GM21360 (cell line): ENCODE measurements around the gene OCRL.

Source experiments
- ATAC-seq: cut with Tn5 transposase; IDR thresholded peaks from one replicate; pipeline ENCODE4 v1.9.1; 2021; ENCODE audit warnings: mild to moderate bottlenecking, moderate library complexity; ENCODE audit not compliant: unreplicated experiment

OCRL gene

DNA sequence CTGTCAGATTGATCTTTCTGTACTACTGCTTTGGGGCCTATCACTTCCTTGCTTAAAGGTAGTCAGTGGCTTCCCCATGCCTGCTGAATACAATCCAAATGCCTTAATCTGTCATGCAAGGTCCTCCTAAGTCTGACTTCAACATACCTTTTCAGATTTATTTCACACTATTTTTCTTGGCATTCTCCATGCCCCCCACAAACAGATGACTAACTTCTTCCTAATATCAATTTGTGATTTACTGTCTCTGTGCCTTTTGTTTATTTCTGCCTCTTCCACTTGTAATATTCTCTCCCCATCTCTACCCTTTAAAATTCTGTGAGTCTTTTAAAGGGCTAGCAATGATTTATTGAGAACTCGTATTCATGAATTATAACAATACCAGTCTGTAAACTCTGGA lies 41.8 kb downstream of the OCRL start:
- ATAC-seq: no peak

DNA sequence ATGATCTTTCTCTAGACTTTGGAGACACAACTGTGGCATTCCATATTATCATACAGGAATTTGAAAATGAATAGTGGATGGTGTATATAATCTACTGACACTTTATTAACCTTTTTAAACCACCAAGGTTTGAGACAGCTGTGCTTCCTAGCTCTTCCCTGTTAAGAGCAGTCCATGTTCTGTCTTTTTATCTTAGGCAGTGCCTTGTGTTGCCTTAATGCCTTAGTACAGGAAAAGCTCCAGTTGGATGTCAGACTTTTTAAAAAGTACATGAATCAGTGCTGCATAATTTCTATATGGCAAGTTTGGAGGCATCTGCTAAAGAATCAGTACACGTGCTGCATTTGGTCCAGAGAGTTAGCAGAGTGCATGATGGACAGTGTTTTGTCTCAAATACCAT lies 45.1 kb downstream of the OCRL start:
- no peak for ATAC-seq

DNA sequence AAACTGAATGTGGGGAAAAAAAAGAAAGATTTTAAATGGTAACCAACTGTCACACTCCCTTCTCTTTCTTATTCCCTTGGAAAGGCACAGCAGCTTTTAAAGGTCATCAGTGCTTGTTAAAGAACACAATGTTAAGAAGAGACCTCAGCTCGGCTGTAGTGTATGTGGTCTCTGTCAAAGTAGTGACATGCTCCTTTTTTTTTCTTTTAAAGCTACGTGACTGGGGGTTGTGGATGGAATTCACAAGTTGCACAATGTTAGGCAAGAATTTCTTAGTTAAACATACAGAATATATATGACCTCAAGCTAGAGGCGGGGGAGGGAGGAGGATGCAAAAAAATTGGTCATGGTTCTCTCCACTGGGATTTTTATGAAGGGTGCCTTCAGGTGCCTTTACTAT lies 45.6 kb downstream of the OCRL start:
- ATAC-seq: no peak

DNA sequence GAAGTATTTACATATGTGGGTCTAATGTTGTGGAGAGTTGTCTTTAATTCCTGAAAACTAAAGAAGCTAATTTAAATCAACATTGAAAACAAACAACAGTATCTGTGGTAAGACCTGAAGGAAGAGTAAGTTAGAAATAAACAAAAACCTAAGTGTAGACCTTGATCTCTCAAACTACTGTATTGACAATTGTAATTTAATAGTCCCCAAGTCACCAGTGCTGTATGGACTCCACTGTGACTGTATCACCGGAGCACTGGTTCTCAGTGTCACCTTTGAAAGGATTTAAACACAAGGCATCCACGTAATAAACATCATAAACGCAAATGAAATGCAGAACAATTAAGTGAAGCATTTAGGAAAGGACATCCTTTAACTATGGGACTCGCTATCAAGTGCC lies 46.4 kb downstream of the OCRL start:
- no peak for ATAC-seq

DNA sequence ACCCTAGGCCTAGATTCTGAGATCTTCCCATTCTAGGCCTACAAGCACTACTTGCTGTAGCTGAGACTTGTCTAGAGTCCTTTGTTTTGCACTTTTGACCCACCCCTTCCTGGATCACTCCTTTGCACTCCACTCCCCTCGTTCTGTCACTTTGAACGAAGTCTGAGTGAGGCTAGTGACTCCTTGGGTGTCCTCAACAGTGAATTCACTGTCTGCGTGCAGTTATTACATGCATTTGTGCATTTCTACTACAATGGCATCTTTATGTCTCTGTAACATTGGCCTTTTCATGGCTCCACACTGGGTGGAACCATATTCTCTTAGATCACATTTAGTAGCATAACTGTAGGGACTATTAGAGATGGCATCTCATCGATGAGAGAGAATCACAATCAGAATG lies 50.5 kb downstream of the OCRL start:
- no peak for ATAC-seq

DNA sequence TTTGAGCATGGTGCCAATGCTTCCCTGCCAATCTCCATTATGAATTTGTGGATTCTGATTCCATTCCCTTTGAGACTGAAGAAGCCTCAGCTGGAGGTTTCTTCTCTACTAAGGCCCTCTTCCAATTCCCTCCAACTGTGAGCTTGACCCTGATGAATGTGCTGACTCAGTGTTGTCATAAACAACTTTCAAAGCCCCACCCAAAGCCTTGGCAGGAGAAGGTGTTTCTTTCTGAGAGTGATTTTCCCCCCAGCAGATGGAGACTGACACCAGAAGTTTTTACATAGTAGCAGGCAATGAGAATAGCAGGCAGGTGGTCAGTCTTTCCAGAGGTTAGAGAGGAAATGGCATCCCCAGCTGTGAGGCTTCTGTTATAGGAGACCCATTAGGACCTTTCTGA lies 53.1 kb downstream of the OCRL start:
- ATAC-seq: no peak

DNA sequence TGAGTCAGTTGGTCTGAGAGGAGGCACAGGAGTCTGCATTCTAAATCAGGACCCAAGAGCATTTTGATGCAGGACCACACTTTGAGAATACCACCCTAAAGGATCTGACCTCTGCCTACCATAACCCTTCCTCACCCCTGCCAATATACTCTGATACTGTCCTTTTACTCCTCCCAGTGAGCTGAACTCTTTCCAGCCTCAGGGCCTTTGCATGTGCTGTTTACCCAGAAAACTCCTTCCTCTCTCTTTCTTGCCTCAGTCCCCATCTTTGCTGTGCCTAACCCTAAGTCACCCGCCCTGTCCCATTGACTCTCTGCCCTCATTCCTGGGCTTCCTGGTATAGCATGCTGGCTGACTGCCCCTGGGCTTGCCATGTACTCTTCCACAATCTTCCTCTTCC lies 54.7 kb downstream of the OCRL start:
- no peak for ATAC-seq

DNA sequence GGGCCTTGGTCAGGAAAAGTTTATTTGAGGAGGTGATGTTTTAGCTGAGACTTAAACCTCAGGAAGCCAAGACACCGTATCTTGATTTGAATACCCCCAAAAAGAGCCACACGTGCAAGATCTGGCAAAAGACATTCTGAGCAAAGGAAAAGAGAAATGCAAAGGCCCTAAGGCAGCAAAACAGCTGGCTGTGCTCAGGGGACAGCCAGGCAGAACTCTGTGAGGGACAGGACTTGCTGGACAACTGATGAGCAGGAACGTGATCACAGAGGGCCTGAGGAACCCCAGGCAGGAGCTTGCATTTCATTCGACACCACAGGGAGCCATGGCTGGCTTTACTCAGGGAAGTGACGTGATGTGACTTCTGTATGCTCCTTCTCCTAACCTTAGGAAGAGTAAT lies 56.0 kb downstream of the OCRL start:
- ATAC-seq: no peak

DNA sequence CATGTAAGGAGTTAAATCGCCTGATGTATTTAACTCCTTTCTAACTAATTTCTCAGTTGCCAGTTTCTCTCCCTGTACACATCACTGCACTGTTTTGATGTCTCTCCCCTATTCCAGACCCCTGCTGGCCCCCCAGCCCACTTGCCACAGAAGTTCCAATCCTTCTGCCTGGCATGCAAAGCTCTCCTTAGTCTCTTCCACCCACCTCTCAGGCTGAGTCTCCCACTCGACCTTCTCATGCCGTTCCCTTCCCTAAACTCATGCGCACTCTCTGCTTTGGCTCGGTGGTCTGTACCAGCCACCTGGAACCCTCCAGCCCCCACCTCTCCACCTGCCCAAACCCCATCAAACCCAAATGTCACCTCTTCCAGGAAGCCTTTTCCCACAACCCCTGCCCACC lies 57.8 kb downstream of the OCRL start:
- no peak for ATAC-seq

DNA sequence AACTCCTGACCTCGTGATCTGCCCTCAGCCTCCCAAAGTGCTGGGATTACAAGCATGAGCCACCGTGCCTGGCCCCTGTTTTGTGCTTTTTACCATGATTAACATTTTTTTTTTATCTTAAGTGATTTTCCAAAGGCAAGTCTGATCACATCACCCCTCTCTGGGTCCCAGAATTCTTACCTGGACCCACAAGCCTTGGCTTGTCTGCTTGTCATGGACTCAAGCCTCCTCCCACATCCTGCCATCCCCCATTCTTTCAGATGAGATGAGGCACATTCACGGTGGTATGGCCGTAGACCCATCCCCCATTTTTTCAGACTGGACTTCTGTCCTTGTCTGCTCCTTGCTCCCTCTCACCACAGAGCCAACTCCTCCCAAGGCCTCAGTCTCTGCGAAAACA lies 59.4 kb downstream of the OCRL start:
- ATAC-seq: no peak

DNA sequence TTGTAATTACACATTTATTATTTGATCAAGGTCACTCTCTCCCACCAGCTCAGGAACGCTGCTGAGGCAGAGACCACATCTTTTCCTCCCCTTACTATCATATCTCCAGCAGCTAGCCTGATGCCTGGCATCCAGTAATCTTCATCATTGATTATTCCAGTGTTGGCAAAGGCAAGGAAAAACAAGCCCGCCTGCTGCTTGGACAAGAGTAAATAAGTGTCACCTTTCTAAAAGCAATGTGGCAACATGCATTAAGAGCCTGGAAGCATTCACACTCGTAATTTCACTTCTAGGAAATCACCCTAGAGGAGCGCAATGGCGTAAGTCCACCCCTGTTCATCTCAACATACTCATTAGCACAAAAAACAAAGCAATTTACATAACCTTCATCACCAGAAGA lies 59.9 kb downstream of the OCRL start:
- ATAC-seq: no peak

DNA sequence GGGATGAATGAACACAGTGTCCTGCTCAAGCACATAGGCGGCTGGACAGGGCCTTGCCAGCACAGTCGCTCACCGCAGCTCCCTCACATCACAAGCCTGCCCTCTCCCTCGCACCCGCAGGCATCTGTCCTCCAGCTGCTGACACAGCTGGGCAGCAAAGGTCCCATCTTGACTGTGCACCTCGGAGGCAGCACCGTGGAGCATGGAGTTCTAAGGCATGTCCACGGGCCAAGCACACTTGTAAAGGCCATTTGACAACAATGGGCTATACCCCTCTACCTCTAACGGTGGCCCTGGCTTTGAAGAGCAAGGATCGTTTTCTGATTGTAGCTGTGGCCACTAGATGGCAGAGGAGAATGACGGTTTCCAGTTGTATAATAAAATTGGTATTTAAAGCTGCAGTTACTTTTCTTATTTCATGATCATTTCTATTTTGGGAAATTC lies 60.9 kb downstream of the OCRL start:
- ATAC-seq: no peak

DNA sequence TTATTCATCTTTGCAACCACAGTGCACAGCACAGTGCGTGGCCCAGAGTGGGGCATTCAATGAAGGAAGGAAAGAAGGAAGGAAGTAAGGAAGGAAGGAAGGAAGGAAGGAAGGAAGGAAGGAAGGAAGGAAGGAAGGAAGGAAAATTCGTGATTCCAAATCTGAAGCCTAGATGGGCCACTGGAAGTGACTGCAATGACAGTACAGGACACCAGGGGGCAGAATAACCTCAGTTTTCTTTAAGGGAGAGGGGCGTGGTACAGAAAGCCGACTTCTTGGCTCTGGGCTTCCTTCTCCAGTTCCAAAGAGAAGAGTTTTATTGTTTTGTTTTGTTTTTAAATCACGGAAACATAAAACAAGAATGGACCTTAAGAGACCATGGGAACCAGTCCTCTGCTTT lies 66.9 kb downstream of the OCRL start:
- ATAC-seq: no peak

DNA sequence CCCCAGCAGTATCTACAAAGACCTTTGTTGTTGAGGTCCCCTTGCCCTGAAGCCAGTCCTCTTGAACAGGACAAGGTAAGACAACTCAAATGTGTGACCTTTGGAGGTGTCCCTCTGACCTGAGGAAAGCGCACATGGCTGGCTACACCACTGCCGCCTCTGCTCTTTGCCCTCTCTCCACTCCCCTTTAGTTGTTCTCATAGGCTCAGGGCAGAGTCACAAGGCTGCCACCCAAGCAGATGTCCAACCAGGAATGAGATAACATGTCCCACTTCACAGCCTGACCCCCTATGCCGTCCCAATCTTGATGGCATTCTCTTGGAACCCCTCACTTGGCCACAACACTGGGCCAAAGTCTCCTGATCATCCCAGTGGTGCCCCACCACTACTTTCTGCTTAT lies 68.4 kb downstream of the OCRL start:
- ATAC-seq: no peak

DNA sequence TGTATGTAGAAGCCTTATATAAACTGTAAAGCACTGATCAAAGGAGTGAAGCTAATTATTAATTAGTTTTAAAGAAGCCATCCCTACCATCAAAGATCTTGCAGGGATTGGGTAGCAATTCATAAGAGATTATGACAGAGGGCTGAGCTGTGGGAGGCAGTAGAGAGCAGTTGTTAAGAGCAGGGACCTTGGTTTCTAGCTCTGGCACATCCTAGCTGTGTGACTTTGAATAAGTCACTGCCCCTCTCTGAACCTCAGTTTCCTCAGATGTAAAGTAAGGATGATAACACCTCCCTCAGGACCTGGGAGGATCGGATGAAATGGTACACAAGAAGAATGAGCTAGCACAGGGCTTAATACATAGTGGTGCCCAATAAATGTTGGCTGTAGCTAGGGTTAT lies 69.3 kb downstream of the OCRL start:
- no peak for ATAC-seq

DNA sequence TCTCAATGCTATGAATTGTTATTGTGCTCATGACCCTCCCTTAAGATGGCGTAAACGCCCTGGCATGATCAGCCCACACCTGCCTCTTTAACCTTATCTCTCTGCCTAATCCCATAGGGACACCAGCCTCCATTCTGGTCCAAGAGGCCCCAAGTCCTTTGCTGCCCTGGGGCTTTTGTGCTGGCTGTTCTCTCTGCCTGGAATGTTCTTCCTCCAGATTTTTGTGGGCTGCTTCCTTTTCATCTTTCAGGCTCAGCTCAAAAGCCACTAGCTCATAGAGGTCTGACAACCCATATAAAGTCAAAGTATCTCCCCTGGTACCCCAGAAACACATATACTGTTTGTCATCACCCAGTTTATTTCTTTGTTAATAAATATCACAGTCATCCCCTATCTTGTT lies 72.3 kb downstream of the OCRL start:
- no peak for ATAC-seq

DNA sequence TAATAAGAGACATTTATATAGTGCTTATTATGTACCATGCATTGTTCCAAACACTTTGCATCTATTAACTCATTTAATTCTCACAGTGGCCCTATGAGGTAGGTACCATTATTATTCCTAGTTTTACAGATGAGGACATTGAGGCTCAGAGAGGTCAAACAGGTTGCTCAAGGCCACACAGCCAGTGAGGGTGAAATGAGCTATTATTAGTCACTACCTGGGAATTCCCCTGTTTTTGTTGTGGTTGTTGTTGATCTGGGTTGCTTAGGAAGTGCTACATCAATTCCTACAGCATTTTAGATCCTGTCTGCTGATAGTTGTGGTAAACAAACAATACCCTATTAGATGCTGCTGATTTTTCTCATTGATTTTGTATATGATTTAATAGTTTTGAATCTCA lies 73.5 kb downstream of the OCRL start:
- ATAC-seq: no peak

DNA sequence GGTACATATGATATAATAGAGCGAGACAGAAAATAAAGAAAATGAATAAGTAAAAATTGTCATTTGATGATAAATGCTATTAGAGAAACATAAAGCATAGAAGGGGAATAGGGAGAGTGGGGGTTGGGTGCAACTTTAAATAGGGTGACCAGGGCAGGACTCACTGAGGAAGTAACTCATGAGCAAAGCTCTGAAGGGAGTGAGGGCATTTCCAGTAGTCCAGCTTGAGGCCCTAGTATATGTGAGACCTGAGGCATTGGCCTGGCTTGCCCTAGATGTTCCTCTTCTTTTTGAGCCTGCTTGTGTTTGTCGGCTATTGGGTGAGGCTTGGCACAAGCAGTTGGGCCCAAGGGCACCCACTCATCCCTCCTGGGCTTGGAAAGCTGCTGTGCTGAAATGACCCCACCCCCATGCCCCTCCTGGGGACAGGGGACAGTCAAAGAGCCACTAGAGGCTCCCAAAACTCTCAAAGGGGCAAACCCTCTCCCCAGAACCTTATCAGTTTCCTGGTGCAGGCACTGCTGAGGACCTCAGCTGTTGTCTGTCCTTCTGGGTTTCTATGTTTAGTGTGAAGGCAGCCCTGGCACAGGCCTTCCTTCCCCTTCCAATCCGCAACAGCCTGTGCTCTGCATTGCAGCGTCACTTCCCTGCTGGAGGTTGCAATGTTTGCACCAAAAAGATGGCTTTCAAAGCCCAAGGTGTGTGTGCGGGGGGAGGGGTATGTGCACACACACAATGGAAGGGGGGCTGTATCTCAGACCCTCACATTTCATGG lies 74.6 kb downstream of the OCRL start:
- no peak for ATAC-seq

DNA sequence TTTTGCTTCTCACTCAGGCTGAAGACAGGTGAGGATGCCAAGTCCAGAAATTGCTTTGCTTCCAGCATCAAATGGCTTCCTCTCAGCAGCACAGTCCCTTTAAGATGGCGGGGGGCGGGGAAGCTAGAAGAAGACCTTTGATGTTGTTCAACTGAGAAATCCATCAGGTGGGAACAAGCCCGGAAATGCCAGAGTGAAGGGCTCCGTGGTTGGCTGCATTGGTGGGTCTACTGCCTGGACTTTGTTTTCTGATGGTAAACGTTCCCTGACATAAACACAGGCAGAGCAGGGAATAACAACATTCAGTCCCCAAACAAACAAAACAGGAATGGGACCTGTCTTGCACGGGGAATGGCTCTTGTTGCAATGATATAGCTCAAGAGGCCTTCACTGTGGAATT lies 77.4 kb downstream of the OCRL start:
- ATAC-seq: no peak

DNA sequence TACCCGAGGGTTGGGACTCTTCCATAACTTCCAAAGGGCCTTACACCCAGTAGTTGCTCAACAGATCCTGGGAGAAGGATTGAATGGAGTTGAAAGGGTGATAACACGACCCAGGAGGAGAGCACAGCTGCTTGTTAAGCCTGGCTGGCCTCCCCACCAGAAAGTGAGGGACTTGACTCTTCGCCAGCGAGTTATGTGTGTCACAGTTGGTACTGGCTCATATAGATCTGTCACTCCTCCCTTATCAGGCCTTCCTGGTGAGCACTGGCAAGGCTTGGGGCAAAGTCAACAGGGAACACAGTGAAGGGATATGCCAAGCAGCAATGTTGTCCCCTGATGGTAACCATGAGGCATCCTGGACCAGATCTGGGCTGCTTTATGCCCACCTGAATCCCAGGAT lies 78.9 kb downstream of the OCRL start:
- no peak for ATAC-seq

DNA sequence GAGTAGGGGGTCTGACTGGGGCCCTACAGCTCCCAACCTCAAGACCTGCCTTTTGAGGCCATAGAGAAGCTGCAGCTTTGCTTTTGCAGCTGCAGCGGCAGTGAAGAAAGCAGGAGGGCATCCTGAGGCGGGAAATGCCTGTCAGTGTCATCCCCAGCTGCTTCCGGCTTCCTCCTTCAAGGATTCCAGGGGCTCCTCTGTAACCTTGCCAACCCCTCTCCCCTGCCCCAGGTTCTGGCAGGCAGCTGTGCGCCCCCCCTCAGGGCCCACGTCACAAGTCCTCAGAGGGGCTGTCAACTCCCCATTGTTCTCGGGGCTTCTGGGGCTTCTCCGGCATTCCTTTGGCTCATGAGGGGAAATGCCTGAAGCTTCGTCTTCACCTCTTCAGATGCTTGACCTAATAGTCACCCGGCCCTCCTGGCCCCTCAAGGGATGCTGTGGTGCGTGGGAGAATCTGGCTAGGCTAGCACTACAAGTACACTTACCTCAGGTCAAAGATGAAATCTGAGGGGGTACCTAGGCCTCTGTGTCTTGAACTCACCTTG lies 82.8 kb downstream of the OCRL start:
- no peak for ATAC-seq

DNA sequence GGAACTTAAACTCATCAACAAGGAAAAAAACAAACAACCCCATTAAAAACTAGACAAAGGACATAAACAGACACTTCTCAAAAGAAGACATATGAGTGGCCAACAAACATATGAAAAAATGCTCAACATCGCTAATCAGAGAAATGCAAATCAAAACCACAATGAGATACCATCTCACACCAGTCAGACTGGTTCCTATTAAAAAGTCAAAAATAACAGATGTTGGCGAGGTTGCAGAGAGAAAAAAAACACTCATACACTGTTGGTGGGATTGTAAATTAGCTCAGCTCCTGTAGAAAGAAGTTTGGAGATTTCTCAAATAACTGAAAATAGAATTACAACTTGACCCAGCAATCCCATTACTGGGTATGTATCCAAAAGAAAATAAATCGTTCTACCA lies 86.0 kb downstream of the OCRL start:
- no peak for ATAC-seq

DNA sequence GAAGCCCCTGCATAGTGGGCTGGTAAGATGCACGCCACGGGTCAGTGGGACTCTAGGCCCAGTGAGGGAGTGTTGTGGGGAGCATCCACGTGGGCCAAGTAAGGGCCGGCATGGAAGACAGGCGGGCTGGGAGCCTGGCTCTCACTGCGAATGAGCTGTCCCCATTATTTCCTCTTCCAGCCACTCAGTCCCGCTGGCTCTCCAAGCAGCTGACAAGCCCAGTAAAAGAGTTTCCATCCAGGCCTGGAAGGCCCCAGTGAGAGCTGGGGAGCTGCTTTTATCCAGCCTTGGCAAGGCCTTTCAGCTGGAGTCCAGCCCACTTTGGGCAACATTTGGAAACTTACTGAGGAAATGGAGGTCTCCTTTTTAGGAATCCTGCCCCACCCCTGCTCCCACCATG lies 89.8 kb downstream of the OCRL start:
- no peak for ATAC-seq
